ENCODE results near the gene HDX.
"Not testable (repeated sequence)": the region's sequence is repeated elsewhere in the genome, so short reads cannot be mapped to it uniquely, and the experiment has no call there.

HDX gene

DNA sequence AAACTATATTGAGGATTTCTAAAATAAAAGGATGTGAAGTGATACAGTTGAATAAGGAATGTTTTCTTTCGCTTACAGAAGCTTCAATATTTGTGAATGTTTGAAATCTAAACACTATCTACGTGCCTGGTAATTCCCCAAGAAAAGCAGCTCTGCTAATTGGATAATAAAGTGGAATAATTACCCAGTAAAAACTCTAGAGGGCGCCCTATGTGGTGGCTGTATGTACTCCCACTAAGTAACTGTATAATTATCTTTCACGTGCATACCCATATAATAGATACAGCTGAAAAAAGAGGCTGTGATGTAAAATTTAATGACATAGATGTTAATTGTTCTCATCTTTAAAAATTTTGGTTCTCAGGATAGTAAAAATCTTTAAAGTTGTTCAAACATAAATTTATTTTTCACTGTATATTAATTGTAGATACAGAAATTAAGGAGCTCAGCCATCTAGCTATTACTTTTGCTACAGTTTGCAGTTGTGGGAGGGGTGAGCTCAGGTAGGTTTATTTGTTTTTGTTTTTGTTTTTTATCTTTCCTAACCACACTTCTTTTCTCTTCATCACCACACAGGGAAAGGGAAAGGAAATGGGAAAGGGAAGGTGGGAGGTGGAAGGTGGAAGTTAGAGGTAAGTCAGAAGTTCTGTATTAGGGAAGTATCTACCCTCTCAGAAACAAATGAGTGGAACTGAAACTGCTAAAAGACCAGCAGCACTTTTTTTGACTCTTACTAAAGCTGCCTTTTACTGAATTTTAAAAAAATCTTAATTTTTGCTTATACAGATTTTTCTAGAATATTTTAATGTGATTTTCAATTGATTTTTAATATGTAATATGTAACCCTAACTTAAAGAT, 162.5 kb downstream of the HDX start:
- no peak for DNase-seq (ENCODE audit: low read depth in 2 of 2)

DNA sequence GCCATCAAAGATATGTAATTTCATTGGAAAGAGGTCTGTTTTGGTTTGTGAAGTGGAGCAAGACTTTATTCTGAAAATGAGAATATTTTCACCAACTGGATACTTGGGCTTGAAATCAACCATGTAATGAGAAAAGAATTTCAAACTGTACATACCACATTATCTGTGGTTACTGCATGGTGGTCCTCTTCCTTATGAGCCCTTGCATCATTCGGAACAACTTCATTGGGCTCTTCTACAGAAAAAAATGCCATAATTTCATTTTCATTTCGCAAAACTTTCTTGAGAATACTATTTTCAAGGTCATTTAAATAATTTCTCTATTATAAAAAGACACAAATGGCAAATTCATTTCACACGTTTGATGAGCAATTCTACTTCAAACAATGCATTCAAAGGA, 165.6 kb downstream of the HDX start:
- DNase-seq (ENCODE audit: low read depth in 2 of 2): no peak

DNA sequence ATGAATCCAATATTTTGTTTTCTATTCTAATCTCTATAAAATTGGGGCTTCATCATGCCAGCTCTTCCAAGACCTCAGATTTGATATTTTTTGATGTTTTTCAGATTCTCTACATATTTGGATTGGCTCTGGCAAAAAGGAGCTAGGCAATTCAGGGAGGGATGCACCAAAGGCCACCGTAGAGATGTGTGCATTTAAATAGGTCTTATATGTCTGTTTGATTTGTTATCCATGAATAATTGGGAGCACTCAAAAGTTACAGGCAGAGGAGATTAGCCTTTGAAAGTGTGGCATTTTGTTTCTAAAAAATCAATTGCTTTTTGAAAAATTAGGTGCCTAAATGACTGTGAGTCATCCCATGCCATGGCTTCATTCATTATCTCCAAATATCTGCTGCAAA, 167.1 kb downstream of the HDX start:
- no peak for DNase-seq (ENCODE audit: low read depth in 2 of 2)

- DNase-seq (ENCODE audit: low read depth in 2 of 2): no peak
Measured at GRCh38 chrX:84322083-84322827, 180.0 kb downstream of the HDX start.

- DNase-seq (ENCODE audit: low read depth in 2 of 2): no peak
Measured at GRCh38 chrX:84320614-84321013, 181.6 kb downstream of the HDX start.

DNA sequence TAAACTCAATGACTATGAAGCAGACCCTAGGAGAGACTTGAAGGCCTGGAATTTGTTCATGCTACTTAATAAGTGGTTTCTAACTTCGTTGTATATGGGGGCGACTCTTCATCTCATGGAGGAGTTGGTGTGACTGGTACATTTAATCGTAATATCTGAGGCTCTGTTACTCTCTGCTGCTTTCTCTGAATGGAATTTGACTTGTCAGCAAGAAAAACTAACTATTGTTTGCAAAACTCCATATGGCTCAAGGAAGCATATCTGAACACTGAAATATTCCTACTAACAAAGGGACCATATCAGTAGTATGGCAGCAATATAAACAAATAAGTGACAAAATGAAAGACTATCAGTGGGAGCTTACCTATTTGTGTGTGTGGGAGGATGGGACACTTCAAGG, 182.2 kb downstream of the HDX start:
- DNase-seq (ENCODE audit: low read depth in 2 of 2): no peak

DNA sequence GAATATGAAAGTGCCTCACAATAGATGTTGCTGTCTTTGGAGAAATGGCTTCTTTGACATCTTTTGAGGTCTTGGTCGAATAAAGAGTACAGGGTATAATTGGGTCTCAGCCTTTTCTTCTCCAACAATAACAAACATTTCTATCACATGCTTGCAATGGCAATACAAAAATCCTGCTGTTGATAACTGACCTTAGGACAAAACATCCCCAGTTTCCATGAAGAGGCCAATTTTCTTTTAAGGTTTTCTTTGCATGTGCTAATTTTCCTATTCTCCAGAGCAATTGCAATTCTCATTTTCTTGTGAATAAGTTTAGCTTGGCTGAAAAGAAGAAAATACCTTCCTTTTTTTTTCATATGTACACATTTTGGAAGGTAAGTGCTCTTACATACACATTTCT, 183.6 kb downstream of the HDX start:
- no peak for DNase-seq (ENCODE audit: low read depth in 2 of 2)

GRCh38 chrX:84315946-84316345, 186.3 kb downstream of the HDX start:
- not testable (repeated sequence) for DNase-seq (ENCODE audit: low read depth in 2 of 2)

Measured in stimulated activated CD8-positive, alpha-beta memory T cell treated with anti-CD3 and anti-CD28 coated beads, Interleukin-2, amount 100 ng/mL, for 1 hour (primary cell).